22Rv1 (cell line): ENCODE measurements around the gene TMX1.
"Not testable (repeated sequence)": the region's sequence is repeated elsewhere in the genome, so short reads cannot be mapped to it uniquely, and the experiment has no call there.

ENCODE experiments used
- H3K27ac ChIP-seq: fragments of 450-650 bp; 2 replicates; pipeline ENCODE4 v1.5.1; 2017
- CTCF ChIP-seq: fragments of 450-650 bp; IDR thresholded peaks from 2 replicates; pipeline ENCODE4 v1.5.1; 2017; ENCODE audit warnings: mild to moderate bottlenecking
- ZFX ChIP-seq: fragments of 450-650 bp; IDR thresholded peaks from 2 replicates; pipeline ENCODE4 v1.6.1; 2017; ENCODE audit warnings: antibody characterized with exemption, borderline replicate concordance

TMX1 gene

GRCh38 chr14:51207621-51208020 lies 32.4 kb upstream of the TMX1 start:
- no peak for TF ChIP-seq ZFX
- TF ChIP-seq CTCF: no peak
- H3K27ac ChIP-seq: no peak overlapping the region

DNA sequence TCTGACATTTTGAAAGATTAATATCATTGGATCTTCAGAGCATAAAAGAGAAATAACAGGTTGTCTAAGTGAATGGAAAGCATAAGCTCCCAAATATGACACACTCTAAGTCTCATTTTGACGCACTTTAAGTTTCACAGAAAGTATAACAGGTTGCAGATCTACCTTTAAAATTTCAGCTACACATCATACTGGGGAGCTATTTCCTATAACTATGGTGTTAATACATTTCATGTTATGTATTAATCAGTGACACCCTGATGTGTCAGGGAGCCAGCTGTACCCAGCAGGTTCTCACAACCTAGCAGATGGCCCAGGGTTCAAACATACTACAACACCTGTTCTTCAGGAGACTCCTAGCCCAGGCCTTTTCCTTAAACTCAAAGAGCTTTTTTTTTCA lies 31.1 kb upstream of the TMX1 start:
- H3K27ac ChIP-seq: no peak overlapping the region
- TF ChIP-seq CTCF: no peak
- TF ChIP-seq ZFX: no peak

DNA sequence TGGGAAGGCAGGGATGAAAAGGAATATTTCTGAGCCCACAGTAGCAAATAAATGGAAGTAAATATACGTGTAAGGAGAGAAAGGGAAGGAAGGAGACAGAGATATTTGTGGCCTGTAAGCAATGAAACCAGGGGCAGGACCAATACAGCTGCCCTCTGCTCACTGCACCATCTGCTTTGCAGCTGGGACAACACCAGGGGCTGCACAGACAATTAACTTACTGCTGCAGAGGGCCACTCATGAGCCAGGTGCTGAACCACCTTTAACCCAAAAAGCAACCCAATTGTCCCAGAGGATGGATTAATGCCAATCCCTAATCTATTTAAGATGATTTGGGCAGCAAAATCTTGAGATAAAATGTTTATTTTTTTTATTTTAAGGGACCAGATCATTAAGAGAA lies 30.6 kb upstream of the TMX1 start:
- TF ChIP-seq ZFX (no peak), CTCF (no peak)
- H3K27ac ChIP-seq: no peak overlapping the region

DNA sequence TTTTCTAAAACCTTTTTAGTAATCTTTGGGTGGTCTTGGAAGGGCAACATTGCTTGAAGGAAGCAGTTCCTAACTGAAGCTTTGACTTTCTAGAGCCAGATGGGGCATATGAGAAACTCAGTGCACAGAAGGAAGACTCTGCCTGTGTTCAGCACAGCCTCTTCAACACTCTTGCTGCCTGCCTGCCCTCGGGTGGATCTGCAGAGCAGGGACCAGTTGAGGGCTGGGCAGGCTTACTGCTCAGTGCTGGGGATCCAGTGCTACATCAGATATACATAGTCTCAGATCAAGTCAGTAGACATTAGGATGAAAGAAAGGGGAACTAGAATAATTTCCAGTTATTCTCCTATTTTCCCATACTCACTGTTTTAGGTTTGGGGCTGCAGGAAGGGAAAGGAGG lies 29.5 kb upstream of the TMX1 start:
- no peak overlapping the region for H3K27ac ChIP-seq
- TF ChIP-seq CTCF (no peak), ZFX (no peak)

DNA sequence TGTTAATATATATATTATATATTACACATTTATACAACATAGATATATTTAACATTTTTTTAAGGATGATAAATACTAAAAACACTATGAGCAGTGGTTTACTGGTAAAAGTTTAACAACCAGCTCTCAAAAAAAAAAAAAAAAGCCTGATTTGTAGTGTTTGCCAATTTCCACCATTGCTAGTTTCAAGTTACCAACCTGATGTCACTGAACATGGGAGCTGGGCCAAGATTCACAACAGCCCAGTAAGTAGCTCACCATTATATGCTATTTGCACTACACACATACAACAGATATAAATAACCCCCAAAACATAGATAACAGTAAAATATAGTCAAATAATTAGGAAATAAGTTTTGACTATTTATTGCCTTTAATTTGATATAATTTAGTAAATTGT lies 28.9 kb upstream of the TMX1 start:
- H3K27ac ChIP-seq: no peak overlapping the region
- TF ChIP-seq CTCF (no peak), ZFX (no peak)

GRCh38 chr14:51216602-51217001 lies 23.4 kb upstream of the TMX1 start:
- H3K27ac ChIP-seq: no peak overlapping the region
- TF ChIP-seq CTCF: no peak
- TF ChIP-seq ZFX: no peak

DNA sequence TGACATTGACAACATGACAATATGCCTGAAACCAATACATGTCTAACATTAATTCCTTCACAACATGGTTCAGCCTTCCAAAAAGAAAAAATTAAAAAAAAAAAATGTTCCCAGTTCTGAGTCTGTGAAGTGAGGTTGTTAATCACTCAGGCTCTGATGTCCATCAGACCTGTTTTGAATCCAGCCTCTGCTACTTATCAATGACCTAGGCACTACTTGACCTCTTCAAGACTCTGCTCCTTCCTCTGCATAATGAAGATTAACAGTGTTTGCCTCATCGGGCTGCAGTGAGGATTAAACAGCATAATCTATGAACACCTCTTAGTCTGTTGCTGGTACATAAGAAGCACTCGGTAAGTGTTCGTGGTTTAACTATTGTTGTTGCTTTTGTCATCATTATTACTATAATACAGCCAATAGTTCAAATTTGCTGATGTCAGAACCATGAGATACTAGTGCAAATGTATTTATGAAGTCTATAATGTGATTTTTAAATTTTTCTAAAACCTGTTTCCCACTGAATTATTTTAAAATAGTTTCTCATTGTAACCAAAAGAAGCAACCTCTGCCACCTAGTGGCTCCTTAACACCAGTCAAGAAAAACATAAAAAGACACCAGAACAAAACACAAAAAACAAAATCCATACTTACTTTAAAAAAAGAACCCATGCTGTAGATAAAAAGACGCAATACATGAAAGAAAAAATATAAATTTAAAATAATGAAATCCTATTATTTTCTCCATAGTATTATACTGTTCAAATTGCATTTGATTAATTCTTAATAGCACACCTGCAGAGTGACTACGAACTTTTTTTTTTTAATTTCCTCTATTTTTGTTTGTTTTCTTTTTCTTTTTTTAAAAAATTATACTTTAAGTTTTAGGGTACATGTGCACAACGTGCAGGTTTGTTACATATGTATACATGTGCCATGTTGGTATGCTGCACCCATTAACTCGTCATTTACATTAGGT lies 20.3 kb upstream of the TMX1 start:
- H3K27ac ChIP-seq: no peak overlapping the region

DNA sequence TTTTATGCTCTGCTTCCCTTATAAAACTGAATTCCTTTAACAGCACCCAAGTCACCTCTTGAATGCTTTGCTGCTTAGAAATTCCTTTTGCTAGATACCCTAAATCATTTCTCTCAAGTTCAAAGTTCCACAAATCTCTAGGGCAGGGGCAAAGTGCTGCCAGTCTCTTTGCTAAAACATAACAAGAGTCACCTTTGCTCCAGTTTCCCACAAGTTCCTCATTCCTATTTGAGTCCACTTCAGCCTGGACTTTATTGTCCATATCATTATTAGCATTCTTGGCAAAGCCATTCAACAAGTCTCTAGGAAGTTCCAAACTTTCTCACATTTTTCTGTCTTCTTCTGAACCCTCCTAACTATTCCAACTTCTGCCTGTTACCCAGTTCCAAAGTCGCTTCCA lies 16.6 kb upstream of the TMX1 start:
- not testable (repeated sequence) for H3K27ac ChIP-seq

More for the DNA sequence above, 20.3 kb upstream of the TMX1 start:
- peak; percentile 85 for TF ChIP-seq CTCF
- no peak for TF ChIP-seq ZFX
